ENCODE results near the gene MPZL1.

DNA sequence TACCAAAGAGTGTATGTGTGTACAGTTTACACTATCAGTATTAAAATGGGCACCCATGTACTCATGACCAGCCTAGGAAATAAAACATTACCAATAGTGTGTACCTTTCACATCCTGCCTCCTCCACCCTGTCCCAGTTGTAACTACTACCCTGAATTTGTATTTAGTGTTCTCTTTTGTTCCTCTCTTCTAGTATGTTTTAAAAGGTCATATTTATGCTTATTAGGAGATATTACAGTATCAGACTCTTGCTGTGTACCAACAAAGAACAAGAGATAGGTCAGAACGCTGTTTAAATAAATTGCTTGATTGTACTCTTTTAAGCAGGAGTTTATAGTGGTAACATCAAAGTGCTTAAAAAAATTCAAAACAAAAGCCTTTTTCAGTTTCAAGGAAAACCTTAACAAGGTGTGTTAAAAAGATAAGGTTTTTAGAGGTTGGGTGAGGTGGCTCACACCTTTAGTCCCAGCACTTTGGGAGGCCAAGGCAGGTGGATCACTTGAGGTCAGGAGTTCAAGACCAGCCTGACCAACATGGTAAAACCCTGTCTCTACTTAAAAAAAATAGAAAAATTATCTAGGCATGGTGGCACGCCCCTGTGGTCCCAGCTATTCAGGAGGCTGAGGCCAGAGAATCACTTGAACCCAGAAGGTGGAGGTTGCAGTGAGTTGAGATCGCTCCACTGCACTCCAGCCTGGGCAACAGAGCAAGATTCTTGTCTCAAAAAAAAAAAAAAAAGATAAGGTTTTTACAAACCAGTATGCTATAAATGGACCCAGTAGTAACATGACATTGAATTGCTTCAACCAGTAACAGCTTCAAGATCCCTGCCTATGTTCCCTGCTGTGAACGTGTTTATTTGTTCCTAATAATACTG is 35.9 kb downstream of the MPZL1 start:
- TF ChIP-seq POLR2A (IDR thresholded peaks at IDR 0.05), result no peak
- no peak for TF ChIP-seq CTCF (IDR thresholded peaks at IDR 0.05)
